Fibroblast of mammary gland (primary cell): ENCODE measurements around the gene ZNF397.

Experiments
- DNase-seq: peaks from one replicate; pipeline ENCODE4 v3.0.0-alpha.2; 2010; ENCODE audit warnings: low read depth
- H3K4me3 ChIP-seq: 2 replicates; pipeline ENCODE4 v1.5.1; 2011; ENCODE audit warnings: low read depth, mild to moderate bottlenecking, low read length, moderate library complexity; ENCODE audit not compliant: control insufficient read depth
- CTCF ChIP-seq: conservative IDR thresholded peaks from 2 replicates; pipeline ENCODE4 v1.5.1; 2011; ENCODE audit warnings: low read depth, low read length, inconsistent platforms; ENCODE audit not compliant: control insufficient read depth, insufficient read depth

The ZNF397 gene

GRCh38 chr18:35277633-35278032 is 36.8 kb downstream of the ZNF397 start:
- no peak for TF ChIP-seq CTCF

GRCh38 chr18:35278085-35278484 is 37.3 kb downstream of the ZNF397 start:
- no peak for DNase-seq
- TF ChIP-seq CTCF: no peak
- no peak overlapping the region for H3K4me3 ChIP-seq

More at GRCh38 chr18:35277633-35278032, 36.8 kb downstream of the ZNF397 start:
- no peak overlapping the region for H3K4me3 ChIP-seq
- no peak for DNase-seq

DNA sequence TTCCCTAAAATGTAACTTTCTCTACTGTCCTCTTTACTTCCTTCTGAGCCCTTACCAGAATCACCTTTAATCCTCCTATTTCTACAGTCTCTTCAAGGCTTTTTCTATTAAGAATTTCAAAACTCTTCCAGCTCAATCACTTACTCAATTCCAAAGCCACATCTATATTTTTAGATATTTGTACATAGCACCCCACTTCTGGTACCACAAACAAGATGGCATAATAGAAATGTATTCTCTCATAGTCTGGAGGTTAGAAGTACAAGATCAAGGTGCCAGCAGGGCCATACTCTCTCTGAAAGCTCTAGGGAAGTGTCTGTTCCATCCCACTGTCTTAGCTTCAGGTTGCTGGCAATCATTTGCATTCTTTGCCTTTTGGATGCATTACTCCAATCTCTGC is 38.1 kb downstream of the ZNF397 start:
- no peak for DNase-seq
- TF ChIP-seq CTCF: no peak
- no peak overlapping the region for H3K4me3 ChIP-seq

- DNase-seq: peak; percentile 94
- TF ChIP-seq CTCF: no peak
- H3K4me3 ChIP-seq: no peak overlapping the region
Observed at GRCh38 chr18:35282353-35282752, 41.5 kb downstream of the ZNF397 start.

GRCh38 chr18:35283923-35284794 is 43.3 kb downstream of the ZNF397 start:
- no peak overlapping the region for H3K4me3 ChIP-seq
- no peak for TF ChIP-seq CTCF
- DNase-seq: no peak

DNA sequence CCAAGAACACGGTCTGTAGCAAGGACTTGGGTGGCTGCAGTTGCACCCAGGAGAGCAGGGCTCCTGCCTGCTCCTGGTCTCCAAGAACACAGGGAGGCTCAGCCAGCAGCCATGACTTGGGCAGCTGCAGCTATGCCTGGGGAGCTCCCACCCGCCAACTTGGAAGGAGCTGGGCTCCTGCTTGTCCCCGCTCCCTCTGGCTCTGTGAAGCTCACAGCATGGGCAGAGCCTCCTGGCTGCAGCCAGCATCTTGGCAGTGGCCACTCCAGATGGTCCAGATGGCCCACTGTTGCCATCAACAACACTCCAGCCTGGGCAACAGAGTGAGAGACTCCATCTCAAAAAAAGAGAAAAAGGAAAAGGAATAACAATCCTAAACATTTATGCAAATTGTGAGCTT is 44.0 kb downstream of the ZNF397 start:
- H3K4me3 ChIP-seq: no peak overlapping the region
- no peak for TF ChIP-seq CTCF
- no peak for DNase-seq
